Measurements from ENCODE around the gene SNAP47.
"Not testable (repeated sequence)": the region's sequence is repeated elsewhere in the genome, so short reads cannot be mapped to it uniquely, and the experiment has no call there.

The SNAP47 gene

DNA sequence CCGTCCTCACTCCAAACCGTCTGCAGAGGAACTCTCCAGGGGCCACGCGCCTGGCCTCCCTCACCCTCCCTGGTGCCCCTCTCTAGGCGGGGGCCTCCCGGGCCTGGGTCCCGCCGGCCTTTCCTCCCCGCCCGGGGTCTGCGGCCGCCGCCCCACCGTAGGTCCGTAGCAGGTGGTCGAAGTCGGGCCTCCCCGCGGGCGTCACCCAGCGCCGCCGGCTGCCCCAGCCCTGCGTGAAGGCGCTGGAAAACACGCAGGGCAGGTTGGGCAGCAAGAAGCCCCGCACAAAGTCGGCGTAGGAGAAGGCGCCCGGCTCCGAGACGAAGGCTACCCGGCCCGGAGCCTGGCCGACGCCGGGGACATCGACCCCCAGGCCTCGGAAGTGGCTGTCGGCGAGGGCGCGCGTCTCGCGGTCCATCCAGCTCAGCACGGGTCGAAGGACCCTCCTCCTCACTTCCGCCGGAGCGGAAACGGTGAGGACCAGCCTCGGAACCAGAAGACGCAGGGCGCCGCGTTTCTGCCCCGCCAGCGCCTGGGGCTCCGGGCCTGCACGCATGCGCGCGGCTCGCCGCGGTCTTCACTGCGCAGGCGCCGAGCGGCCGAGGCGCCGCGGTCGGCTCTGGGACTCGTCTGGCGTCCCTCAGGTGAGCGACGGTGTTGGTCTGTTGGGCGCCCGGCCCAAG lies at the start of gene SNAP47, which contains the start of gene JMJD4:
Gene SNAP47 (plus strand): TSS at position 580 of the 683 bp plus-strand sequence. CDS start 12,302 bp downstream, outside the sequence.
Gene JMJD4 (minus strand): TSS at position 447 of the 683 bp plus-strand sequence. CDS start 29 bp downstream, at position 418.
- peak; percentile 42 to 94 (median 82) for DNase-seq

DNA sequence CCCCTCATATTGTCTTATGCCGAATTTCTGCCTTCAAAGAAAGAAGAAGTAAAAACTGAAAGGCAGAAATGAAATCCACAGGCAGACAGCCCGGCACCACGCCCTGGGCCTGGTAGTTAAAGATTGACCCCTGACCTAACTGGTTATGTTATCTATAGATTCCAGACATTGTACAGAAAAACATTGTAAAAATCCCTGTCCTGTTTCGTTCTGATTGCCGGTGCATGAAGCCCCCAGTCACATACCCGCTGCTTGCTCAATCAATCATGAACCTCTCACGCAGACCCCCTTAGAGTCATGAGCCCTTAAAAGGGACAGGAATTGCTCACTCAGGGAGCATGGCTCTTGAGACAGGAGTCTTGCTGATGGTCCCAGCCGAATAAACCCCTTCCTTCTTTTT lies 49.4 kb upstream of the SNAP47 start:
- DNase-seq: no peak

GRCh38 chr1:227697321-227697864 lies 37.8 kb upstream of the SNAP47 start:
- no peak for DNase-seq

DNA sequence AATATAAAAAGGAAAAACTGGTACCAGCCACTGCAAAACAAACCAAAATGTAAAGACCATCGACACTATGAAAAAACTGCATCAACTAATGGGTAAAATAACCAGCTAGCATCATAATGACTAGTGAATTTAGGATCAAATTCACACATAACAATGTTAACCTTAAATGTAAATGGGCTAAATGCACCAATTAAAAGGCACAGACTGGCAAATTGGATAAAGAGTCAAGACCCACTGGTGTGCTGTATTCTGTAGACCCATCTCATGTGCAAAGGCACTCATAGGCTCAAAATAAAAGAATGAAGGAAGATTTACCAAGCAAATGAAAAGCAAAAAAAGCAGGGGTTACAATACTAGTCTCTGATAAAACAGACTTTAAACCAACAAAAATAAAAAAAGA lies 33.6 kb upstream of the SNAP47 start:
- DNase-seq: not testable (repeated sequence)

GRCh38 chr1:227707846-227708245 lies 27.4 kb upstream of the SNAP47 start:
- DNase-seq: no peak

- DNase-seq: no peak
These were observed 25.8 kb upstream of the SNAP47 start for GRCh38 chr1:227709451-227709850.

DNA sequence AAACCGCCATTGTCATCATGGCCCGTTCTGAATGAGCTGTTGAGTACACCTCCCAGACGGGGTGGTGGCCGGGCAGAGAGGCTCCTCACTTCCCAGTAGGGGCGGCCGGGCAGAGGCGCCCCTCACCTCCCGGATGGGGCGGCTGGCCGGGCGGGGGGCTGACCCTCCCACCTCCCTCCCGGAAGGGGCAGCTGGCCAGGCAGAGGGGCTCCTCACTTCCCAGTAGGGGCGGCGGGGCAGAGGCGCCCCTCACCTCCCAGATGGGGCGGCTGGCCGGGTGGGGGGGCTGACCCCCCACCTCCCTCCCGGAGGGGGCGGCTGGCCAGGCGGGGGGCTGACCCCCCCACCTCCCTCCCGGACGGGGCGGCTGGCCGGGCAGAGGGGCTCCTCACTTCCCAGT lies 24.8 kb upstream of the SNAP47 start:
- DNase-seq: not testable (repeated sequence)

DNA sequence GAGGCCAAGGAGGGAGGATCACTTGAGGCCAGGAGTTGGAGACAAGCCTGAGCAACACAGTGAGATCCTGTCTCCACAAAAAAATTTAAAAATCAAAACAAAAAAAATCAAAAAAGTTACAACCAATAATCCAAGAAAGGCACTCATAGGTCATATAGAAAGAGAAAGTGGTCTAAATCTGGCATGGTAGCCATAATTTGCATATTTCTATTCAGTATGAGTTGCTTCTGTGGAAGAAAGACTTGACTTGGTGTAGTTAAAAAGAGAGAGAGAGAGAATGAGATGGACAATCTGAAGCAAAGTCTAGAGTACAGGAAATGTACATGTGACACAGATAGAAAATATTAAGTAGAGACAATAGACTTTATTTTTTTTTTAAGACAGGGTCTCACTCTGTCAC lies 22.6 kb upstream of the SNAP47 start:
- no peak for DNase-seq

DNA sequence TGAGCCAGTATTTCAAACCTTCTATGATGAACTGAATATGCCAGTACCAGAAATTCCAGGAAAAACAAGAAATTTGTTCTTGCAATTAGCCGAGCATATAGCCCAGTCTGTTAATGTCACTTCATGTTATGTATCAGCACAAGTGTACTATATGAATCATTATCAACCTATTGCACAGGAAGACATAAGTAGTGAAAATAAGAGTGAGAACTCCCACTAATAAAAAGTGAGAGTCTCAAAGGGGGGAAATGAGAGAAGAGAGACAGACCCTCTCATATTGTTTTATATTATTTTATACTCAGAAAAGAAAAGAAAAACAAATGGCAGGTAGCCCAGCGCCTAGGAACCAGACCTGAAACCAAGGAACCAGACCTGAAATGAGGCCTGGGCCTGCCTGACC lies 16.3 kb upstream of the SNAP47 start:
- no peak for DNase-seq

DNA sequence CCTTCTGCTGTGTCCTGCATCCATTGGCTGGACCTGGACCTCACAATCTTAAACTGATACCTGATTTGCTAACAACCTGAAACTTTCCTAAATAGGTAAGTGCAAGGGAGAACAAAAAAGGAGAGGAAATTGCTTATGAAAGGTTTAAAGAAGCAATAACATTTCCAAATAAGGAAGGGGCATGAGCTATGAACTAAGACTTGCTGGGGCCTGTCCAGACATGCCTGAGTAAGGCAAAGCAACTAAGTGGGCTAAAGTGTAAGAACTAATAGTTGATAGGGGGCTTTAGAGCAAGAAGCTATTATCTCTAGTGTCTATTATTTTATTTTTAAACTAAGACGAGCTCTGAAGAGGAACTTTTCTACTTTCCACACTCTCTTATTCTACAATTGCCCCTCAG lies 11.8 kb upstream of the SNAP47 start:
- no peak for DNase-seq

DNA sequence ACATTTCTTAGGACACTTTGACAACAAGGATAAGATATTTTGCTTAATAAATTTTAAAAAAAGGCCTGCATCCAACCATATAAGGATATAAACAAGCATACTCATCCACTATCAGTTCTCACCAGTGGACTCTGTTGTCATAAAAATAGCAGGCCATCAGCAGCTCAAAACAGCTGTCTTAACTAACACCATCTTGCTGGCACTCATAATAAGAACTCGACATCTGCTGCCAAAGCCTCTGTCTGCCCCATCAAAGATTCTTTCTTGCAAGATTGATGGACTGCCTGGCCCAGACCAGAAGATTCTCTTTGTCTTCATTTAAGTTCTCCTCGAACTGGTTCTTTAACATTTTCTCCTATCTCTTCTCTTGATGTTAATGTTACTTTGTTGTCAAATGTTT lies 10.2 kb upstream of the SNAP47 start:
- DNase-seq: no peak

DNA sequence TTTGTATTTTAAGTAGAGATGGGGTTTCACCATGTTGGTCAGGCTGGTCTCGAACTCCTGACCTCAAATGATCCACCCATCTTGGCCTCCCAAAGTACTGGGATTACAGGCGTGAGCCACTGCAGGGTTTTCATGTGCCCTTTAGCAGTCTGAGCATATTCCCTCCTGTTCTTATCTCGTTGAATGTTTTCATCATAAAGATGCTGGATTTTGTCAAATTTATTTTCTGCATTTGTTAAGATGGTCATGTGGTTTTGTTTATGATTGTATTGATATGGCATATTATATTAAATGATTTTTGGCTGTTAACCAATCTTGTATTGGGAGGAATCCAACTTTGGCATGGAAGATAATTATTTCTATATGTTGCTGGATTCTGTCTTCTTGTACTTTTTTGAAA lies 8.9 kb upstream of the SNAP47 start:
- no peak for DNase-seq

GRCh38 chr1:227726924-227727599 lies 8.2 kb upstream of the SNAP47 start:
- DNase-seq: no peak

- peak in 21 of 56 donors; percentile 24 to 84 (median 39) for DNase-seq
These were observed 7.0 kb upstream of the SNAP47 start for GRCh38 chr1:227728059-227728891.

DNA sequence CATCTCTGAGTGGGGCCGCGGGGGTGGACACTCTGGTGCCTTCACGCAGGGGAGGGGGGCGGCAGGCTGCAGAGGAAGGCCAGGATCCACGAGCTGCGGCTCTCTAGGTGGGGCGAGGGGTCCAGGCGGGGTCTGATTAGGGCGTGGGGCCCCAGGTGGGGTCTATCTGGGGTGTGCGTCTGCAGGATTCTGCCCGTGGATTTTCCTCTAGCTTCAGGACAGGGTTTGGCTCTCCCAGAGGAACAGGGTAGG lies 6.4 kb upstream of the SNAP47 start:
- DNase-seq: no peak

DNA sequence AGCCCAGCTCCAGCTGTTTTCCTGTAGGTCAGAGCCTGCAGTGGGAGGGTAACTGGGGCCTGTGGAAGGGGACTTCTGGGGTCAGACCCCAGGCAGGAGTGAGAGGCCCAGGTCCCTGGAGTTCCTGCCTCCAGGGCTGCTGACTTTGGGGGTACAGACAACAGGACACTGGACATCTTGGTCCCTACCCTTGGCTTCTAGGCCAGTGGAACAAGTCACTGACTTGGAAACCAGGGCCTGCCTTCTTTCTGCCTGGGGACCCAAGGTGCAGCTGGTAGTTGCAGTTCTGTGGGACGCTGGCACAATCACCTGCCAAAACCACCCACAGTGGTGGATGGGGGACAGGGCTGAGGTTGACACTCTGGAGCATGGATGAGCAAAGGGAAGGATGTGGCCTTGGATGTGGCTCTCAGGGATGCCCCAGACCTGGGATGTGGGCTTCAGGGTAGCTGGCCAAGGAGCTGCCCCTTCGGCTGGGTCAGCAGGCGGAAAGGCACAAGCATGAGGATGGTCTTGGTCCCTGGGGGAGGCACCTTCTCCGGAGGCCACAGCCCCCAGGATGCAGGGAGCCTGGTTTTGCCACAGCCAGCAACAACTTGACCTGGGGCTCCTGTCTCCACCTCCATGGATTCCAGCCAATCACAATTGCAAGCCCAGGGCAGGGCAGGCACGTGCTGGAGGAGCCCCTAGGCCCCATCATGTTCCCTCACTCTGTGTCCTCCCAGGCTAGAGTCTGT lies 5.9 kb upstream of the SNAP47 start:
- DNase-seq: no peak

- peak in 23 of 56 donors; percentile 13 to 78 (median 28) for DNase-seq
These were observed 5.2 kb upstream of the SNAP47 start for GRCh38 chr1:227729881-227730629.

GRCh38 chr1:227730630-227731151 lies 4.5 kb upstream of the SNAP47 start:
- no peak for DNase-seq

DNA sequence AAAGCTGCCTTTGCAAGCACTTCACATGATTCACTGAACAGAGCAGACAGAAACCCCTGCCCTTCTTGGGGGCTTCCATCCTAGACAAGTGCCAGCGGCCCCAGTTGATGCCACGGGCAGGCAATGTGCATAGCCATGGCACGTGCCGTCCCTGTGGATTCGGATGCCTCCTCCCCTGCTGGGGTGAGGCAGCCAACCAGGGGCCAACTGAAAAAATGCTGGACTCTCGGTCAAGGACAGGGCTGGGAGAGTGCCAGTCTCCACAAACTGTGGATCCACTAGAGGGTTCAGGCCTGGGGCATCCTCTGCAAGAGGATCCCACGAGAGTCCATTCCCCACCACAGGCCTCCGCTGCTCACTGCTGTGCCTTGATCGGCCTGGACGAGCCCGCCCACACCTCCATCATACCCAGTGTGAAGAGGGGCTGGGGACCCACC lies 4.0 kb upstream of the SNAP47 start:
- no peak for DNase-seq
